PC-3 (cell line): ENCODE data around the gene C16orf78.

ENCODE experiments used
- CTCF ChIP-seq: fragments of 300-600 bp; sonication (generic); conservative IDR thresholded peaks from 2 replicates; pipeline ENCODE4 v1.5.1; 2017; ENCODE audit warnings: antibody characterized with exemption, low read depth, mild to moderate bottlenecking, low read length
- EZH2 ChIP-seq: fragments of 300-600 bp; sonication (generic); IDR thresholded peaks from one replicate; pipeline ENCODE4 v1.6.1; 2017; ENCODE audit warnings: antibody characterized with exemption, mild to moderate bottlenecking, low read length; ENCODE audit not compliant: unreplicated experiment
- EZH2phosphoT487 ChIP-seq: fragments of 300-600 bp; sonication (generic); IDR thresholded peaks from 2 replicates; pipeline ENCODE4 v1.6.1; 2018; ENCODE audit warnings: mild to moderate bottlenecking, antibody characterized with exemption, low read length, borderline replicate concordance

- TF ChIP-seq CTCF (no peak), EZH2 (no peak), EZH2phosphoT487 (no peak)
These were observed 6.9 kb upstream of the C16orf78 start for GRCh38 chr16:49366669-49367068.
